GM19452 (cell line): ENCODE results near the gene PPP1R12B.
"Not testable (repeated sequence)": the region's sequence is repeated elsewhere in the genome, so short reads cannot be mapped to it uniquely, and the experiment has no call there.

ENCODE experiments used
- ATAC-seq: cut with Tn5 transposase; IDR thresholded peaks from one replicate; pipeline ENCODE4 v1.9.1; 2021; ENCODE audit not compliant: unreplicated experiment

PPP1R12B gene

DNA sequence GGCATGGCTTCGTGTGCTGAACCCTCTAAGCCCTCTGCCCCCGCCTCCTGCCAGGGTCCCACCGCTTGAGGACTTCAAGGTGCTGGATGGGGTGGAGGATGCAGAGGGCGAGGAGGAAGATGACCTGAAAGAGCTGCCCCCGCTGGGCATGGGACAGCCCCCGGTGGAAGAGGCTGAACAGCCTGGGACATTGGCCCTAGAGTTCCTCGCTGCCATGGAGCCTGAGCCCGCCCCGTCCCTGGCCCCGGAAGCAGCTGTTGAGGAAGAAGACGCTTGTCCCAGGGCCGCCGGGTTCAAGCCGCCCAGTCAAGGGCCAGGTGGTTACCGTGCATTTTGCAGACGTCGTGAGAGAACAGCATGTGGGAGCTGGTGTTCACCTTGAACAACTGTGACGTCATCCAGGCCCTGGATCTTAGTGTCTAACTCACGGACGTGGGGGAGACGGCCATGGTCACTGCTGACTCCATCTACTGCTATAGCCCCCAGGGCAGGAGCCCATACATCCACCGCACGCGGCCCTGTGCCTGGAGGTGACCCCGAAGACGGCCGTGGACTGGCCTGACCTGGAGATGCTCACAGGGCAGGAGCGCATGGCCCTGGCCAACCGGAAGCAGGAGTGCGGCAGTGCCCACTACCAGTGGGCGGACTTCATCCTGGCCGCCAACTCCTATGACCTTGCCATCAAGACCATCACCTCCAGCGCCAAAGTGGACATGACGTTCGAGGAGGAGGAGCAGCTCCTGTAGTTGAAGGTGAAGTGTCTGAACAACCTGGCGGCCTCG lies 90.1 kb downstream of the PPP1R12B start:
- no peak for ATAC-seq

DNA sequence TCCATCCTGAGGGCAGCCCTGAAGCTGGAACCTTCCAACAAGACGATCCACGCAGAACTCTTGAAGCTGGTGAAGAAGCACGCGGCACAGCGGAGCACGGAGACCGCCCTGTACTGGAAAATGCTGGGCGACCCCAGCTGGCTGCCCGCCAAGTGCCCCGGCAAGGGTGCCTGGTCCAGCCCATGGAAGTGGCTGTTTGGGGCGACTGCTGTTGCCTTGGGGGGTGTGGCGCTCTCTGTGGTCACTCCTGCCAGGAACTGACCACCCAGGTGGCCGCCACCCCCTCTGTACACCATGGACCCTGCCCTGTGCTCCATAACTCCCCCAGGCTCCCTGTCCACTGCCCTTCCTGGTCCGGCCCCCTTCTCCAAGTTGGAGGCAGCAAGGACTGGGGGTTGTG lies 90.8 kb downstream of the PPP1R12B start:
- ATAC-seq, result no peak

DNA sequence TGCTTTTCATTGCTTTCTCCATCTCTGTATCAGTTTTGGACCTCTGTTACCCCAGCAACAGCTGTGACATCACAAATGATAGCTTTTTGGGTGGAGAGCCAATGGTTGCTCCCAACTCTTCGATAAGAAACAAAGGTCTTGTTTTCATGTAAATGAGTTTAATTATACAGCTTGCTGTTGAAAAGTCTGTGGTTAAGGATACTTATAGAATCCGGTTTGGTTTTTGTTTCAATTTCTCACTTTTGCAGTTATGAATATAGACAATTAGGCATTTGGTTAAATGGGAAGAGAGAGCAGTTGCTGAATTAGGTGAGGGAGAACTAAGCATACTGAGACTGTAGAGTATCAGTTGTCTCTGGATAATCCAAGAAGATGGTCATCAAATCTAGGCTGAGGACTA lies 99.6 kb downstream of the PPP1R12B start:
- not testable (repeated sequence) for ATAC-seq

DNA sequence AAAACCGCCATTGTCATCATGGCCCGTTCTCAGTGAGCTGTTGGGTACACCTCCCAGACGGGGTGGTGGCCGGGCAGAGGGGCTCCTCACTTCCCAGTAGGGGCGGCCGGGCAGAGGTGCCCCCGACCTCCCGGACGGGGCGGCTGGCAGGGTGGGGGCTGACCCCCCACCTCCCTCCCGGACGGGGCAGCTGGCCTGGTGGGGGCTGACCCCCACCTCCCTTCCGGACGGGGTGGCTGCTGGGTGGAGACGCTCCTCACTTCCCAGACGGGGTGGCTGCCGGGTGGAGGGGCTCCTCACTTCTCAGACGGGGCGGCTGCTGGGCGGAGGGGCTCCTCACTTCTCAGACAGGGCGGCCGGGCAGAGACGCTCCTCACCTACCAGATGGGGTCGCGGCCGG lies 103.1 kb downstream of the PPP1R12B start:
- ATAC-seq, result not testable (repeated sequence)

DNA sequence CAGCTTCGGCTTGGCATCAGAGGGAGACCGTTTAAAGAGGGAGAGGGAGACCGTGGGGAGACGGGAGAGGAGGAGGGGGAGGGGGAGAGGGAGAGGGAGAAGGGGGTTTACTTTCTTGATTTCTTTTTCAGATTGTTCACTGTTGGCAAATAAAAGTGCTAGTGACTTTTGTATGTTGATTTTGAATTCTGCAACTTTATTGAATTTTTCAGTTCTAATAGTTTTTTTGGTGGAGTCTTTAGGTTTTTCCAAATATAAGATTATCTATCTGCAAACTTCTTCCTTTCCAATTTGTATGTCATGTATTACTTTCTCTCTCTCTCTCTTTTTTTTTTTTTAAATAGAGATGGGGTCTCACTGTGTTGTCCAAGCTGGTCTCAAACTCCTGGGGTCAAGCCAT lies 104.0 kb downstream of the PPP1R12B start:
- ATAC-seq, result no peak

DNA sequence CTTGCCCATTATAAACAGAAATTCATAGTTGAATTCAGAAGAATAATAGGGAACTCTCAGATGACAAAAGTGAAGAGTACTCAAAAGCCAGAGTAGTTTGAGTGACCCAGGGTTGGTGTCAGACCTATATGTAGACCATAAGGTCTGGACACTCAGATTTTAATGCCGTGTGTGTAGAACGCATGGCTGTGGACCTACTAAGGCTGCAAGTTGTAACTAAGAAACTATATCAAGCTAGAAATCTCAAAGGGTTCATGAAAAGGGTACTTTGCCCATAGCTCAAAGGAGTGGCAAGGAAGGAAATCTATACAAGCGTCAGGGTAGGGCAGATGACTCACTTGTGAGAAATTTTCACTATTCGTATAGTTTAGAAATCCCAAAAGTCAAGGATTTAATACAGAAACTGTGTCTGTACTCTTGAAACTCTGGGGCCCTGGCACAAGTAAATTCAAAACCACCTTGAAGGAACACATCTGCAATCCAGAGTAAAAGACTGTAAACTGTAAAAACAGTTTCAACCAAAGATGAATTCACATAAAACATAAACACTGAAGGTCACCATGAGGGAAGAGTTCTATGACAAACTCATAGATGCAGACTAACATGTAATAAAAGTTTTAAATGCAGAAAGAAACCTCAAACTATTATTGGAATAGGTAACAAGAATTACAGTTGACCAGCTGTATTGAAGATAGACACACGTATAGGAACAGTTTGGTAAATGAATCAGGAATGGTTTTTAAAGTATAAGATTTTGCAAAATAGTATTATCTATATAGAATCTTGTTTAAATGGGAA lies 108.1 kb downstream of the PPP1R12B start:
- ATAC-seq, result not testable (repeated sequence)

DNA sequence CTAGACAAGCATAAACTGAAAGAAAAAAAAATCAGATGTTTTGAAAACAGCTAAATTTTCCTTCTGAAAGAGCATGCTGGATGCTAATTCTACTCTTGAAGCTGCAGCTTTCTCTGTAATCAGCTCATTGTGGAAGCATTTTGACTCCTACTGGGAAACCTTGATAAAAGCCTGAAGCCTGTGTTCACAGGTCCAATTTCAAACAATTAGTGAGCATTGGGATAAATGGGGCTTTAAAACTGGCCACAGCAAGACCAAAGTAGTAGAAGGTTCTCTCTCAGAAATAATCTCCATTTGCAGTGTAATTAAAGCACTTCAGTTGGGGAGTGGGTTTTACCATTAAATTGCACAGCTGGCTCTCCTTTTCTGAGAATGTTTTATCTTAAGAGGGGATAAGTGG lies 110.2 kb downstream of the PPP1R12B start:
- not testable (repeated sequence) for ATAC-seq

DNA sequence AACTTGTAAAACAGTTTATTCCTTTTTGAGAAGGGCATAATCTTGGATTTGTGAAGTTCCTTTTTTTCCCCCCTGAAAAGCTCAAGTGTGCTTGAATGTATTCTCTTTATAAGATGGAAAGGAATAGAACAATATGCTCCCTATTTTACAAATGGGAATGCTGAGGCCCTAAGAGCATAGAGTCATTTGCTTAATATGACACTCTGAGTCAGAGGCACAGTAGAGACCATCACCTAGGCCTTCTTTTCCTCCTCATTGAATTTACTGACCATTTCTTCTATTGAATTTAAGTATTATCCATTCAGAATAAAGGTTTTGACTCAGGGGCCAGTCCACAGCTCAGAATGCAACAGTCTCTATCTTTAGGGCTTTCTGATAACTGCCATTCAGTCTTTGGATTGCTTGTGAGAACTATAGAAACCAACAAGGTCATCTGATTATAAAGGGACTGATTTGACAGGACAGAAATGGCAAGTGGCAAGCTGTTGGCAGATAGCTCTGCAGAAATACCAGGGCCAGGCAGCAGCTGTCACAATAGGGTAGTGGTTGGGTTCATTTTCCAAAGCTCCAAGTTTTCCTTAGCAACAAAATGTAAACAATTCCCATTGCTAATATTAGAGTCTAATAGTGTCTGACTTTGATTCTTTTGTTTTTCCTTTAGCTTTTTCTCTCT lies 111.1 kb downstream of the PPP1R12B start:
- not testable (repeated sequence) for ATAC-seq

DNA sequence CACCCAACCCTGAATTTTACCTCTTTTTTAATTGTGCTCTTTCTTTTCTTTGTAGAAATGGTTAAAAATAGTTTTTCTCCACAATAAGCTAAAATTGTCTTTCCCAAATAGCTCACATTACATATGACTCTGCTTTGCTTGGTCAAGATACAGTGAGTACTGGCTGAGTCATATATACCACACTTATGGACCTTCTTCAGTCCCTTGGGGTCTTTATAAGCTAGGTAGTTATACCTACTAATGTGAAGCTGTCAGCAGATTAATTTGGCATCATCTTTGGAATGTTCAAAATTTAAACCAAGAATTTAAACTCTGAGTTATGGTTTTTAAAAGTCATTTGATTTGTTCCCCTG lies 111.6 kb downstream of the PPP1R12B start:
- ATAC-seq, result not testable (repeated sequence)

DNA sequence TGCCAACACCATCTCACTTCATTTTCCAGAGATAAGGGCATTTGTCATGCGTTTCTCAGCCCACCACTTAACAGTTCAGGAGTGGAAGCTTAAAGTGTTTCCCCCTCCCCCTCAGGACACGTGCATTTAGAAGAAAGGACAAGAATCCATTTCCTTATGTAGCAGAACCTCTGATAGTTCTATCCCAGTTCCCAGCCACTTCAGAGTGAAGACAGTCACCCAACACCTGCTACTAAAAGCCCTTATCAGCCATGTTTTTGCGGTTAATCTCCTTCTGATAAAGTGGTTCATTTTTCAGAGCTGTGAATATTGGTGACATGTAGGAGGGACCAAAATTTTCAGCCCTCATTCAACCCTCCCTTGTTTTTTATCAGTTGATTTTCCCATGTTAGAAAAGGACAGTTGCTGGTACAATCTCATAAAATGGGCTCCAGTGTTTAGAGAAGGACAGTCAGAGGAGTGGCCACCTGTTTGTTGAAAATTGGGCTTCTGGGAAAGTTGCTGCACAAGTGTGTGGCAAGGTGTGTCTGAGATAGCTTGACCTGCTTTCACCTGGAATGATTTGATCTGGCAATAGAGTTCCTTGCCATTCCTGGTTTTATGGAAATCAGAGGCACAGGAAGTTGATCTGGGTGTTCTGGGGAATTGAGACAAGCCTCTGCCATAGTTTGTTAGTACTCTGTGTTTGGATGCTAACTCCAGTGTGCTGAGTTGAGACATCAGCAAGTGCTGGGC lies 114.0 kb downstream of the PPP1R12B start:
- ATAC-seq, result no peak

DNA sequence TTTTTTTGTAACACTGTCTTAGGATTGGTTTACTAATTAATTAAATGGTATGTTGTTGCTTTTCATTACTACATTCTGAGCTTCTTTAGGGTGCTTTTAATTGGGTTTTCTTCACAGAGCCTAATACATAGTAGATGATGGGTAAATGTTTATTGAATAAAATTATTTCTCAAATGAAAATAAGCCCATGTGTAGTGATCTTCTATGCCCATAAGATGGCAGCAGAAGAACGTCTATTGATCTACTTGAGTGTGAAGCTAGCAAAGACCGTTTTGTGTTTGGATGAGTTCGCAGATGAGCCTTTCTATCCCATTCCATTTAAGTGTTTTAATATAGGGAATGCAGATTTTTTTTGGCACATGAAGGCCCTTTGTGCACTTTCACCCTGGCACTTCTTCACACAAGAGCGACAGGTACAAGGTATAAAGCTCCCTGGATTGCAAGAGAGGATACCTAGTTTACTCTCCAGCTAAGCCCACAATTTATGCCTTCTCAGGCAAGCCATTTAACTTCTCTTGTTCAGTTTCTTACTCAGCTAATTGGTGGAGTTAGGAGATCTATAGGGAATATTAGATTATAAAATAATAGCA lies 115.7 kb downstream of the PPP1R12B start:
- not testable (repeated sequence) for ATAC-seq

DNA sequence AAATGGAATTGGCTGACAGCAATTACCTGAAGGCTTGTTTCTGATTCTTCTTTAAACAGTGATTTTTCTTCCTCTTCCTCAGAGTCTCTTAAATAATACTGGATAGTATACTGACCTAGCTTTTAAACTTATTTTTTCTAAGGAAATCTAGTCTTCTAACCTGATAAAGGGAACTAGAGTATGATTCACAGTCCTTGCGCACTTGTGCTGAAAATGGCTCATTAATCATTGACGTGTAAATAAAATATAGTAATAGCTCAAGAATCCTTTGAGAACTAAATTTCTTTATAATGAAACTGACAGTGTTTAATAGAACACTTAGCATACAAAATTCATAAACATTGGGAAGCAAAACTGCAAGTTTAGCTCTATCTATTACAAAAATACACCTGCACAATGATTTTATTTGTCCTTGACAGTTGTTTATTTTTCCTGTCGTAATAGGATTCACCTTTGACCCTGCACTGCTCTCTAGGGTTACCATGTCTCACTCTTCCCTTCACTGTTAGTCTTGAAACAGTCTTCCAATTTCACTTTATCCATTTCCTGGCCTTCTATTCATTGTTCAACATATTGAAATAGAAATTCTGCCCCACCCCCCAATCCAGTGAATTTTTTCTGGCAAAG lies 117.3 kb downstream of the PPP1R12B start:
- not testable (repeated sequence) for ATAC-seq

DNA sequence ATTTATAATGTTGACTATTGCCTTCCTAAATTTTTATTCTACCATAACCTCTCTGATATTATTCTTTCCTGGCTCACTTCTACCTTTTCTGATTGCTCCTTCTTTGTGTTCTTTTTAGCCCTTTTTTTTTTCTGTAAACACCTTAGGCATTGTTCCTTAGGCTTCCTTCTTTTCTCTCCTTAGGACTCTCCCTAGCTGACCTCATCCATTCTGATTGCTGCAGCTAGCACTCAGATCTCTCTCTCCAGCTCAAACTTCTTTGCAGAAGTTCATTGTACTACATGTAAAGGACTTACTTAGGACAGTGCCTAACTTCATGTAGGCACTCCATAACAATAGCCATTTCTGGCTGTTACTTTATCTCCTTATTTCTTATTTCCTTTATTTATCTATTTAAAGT lies 117.8 kb downstream of the PPP1R12B start:
- not testable (repeated sequence) for ATAC-seq

DNA sequence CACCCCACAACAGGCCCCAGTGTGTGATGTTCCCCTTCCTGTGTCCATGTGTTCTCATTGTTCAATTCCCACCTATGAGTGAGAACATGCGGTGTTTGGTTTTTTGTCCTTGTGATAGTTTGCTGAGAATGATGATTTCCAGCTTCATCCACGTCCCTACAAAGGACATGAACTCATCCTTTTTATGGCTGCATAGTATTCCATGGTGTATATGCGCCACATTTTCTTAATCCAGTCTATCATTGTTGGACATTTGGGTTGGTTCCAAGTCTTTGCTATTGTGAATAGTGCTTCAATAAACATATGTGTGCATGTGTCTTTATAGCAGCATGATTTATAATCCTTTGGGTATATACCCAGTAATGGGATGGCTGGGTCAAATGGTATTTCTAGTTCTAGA lies 118.9 kb downstream of the PPP1R12B start:
- ATAC-seq, result not testable (repeated sequence)

DNA sequence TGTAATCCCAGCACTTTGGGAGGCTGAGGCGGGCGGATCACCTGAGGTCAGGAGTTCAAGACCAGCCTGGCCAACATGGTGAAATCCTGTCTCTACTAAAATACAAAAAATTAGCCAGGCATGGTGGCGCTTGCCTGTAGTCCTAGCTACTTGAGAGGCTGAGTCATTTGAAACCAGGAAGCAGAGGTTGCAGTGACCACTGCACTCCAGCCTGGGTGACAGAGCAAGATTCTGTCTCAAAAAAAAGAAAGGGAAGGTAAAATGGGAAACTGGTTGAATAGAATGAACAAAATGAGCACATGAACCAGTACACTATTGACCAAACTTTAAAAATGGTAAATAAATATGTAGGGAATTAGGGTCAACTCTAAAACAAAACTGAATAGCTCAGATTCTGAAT lies 120.2 kb downstream of the PPP1R12B start:
- ATAC-seq, result peak; percentile 70

DNA sequence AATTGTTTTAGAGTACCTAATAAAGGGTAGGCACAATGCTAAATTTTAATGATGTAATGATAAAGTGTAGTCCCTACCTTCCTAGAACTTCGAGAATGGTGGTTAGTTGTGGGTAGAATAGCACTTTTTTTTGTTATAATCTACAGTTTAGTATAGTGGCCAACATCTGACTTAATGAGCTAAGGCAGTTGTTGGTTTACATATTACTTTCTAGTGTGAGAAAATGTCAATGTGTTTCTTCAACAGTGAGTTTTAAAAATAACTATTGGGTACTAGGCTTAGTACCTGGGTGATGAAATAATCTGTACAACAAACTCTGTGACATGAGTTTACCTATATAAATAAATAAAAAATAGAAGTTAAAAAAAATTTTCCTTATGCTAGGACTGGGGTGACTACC lies 120.6 kb downstream of the PPP1R12B start:
- ATAC-seq, result peak; percentile 46

DNA sequence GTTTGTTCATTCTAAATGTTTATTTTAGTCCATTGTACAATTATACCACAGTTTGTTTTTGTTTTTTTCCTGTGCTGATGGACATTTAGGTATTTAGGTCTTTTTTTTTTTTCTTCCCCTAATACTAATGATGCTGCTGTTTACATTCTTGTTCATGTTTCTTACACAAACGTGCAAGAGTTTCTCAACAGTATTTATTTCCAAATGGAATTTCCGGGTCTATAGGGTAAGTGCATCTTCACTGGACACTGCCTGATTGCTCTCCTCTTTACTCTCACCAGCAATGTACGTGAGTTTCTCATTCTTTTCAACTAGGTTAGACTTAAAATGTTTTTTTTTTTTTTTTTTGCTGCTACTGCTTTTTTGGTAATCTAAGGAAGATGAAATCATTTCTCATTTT lies 122.7 kb downstream of the PPP1R12B start:
- no peak for ATAC-seq

DNA sequence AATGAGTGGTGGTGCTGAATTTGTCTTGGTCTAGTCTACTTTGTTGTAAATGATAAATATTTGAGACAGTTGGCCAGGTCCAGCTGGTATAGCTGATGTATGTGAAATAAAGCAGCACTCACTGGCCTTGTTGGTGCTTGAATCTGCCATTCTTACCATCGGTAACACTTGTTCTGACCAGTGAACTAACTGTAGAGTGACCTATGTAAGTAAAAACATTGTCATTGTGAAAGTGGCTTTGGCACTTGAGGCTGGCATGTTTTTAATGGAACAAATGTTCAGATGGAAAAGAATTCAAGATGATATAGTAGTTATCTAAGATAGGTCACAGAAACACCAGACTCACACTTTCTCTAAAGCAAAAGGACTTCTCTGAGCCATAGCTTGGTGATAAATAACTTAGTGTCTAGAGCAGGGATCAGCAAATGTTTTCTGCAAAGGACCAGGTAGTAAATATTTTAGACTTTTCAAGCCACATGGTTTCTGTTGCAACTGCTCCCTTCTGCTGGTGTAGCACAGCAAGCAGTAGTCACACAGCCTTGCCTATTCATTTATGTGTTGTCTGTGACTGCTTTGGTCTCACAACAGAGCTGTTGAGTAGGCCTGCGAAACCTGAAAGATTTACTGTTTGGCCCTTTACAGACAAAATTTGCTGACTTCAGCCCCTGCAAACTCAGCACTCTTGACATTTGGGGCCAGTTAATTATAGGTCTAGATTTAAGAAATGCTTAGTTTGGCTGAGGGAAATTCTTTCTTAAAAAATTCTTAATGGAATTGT lies 124.0 kb downstream of the PPP1R12B start:
- not testable (repeated sequence) for ATAC-seq

DNA sequence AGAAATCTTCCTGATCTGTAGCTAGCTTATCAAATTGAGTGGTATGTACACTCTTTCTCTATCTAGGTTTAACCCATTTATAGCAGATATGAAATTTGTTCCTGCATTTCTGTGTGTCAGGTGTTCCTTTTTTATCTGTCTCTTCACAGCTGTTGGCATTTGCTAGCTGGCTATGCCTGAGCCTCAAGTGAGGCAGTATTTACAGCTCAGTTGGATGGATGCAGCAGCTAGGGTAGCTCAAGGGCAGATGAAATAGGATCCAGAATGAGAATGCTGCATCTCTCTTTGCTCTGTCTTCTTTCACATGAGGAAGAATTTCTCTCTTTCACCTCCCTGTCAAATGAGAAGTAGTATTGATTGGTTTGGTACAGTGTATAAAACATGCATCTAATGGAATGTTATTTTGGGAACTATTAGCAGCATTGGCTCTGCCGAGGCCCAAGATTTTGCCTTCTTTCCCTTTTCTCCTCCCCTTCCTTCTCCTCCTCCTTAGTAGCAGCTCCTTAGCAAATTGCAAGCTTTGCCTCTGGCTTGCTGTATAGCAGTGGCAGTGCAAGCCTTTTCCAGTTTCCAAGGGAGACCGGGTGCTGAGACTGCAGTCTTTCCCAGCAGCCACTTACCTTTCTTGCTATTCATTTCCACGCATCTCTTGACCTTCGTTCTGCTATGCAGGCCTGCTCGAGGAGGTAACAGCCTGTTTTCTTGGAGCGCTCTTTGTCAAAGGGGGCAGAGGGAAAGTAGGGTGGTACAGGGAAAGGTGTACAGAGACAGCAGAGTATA lies 125.0 kb downstream of the PPP1R12B start:
- not testable (repeated sequence) for ATAC-seq
